IPS-NIHi7 (cell line): Measurements from ENCODE around the gene CPA3.

Experiments used
- DNase-seq: peaks from one replicate; pipeline ENCODE4 v3.0.0; 2012; ENCODE audit warnings: mixed read lengths; ENCODE audit errors: extremely low spot score

CPA3 gene

GRCh38 chr3:148865049-148865448, at the start of gene CPA3:
TSS of gene CPA3 (plus strand) at chr3:148865296. CDS start at chr3:148865308, 12 bp downstream.
- DNase-seq = no peak

GRCh38 chr3:148815316-148816110, 49.6 kb upstream of the CPA3 start:
- no peak for DNase-seq

GRCh38 chr3:148816427-148816826, 48.7 kb upstream of the CPA3 start:
- no peak for DNase-seq

GRCh38 chr3:148816981-148817525, 48.0 kb upstream of the CPA3 start:
- DNase-seq = no peak

GRCh38 chr3:148820361-148821245, 44.5 kb upstream of the CPA3 start:
- no peak for DNase-seq

- no peak for DNase-seq
These were observed 42.1 kb upstream of the CPA3 start for GRCh38 chr3:148823026-148823425.

GRCh38 chr3:148825476-148825875, 39.6 kb upstream of the CPA3 start:
- DNase-seq = no peak

- DNase-seq = no peak
These were observed 37.5 kb upstream of the CPA3 start, which contains the start of gene CPB1 for GRCh38 chr3:148827585-148827984. TSS of gene CPB1 (plus strand) at chr3:148827811. CDS start at chr3:148827824, 13 bp downstream.

- DNase-seq = no peak
These were observed 36.9 kb upstream of the CPA3 start for GRCh38 chr3:148828136-148828690.

- no peak for DNase-seq
These were observed 35.2 kb upstream of the CPA3 start for GRCh38 chr3:148829926-148830325.

- no peak for DNase-seq
These were observed 31.9 kb upstream of the CPA3 start for GRCh38 chr3:148833223-148833622.

- no peak for DNase-seq
These were observed 25.3 kb upstream of the CPA3 start for GRCh38 chr3:148839805-148840204.

- DNase-seq = no peak
These were observed 24.6 kb upstream of the CPA3 start for GRCh38 chr3:148840451-148840850.

- DNase-seq = no peak
These were observed 19.2 kb upstream of the CPA3 start for GRCh38 chr3:148845756-148846395.

- no peak for DNase-seq
These were observed 17.7 kb upstream of the CPA3 start for GRCh38 chr3:148847351-148847750.

- no peak for DNase-seq
These were observed 16.7 kb upstream of the CPA3 start for GRCh38 chr3:148848410-148848809.

- no peak for DNase-seq
These were observed 12.7 kb upstream of the CPA3 start for GRCh38 chr3:148852271-148852992.

- no peak for DNase-seq
These were observed 12.0 kb upstream of the CPA3 start for GRCh38 chr3:148853076-148853475.

- no peak for DNase-seq
These were observed 11.0 kb upstream of the CPA3 start for GRCh38 chr3:148854061-148854460.

GRCh38 chr3:148856384-148856783, 8.7 kb upstream of the CPA3 start:
- no peak for DNase-seq

GRCh38 chr3:148857316-148857715, 7.8 kb upstream of the CPA3 start:
- DNase-seq = no peak
